ENCODE data around the gene TCF12.

The TCF12 gene

GRCh38 chr15:57165992-57166391 is 247.5 kb downstream of the TCF12 start:
- DNase-seq (ENCODE audit: low read depth, low spot score) = no peak

GRCh38 chr15:57167821-57168395 is 249.5 kb downstream of the TCF12 start:
- DNase-seq (ENCODE audit: low read depth, low spot score) = no peak

- DNase-seq (ENCODE audit: low read depth, low spot score) = no peak
These were observed 251.2 kb downstream of the TCF12 start for GRCh38 chr15:57169643-57170042.

- DNase-seq (ENCODE audit: low read depth, low spot score) = no peak
These were observed 253.0 kb downstream of the TCF12 start for GRCh38 chr15:57171426-57171825.

GRCh38 chr15:57172925-57173324 is 254.5 kb downstream of the TCF12 start:
- DNase-seq (ENCODE audit: low read depth, low spot score) = no peak

- no peak for DNase-seq (ENCODE audit: low read depth, low spot score)
These were observed 264.6 kb downstream of the TCF12 start for GRCh38 chr15:57183041-57183440.

GRCh38 chr15:57183614-57184344 is 265.3 kb downstream of the TCF12 start:
- no peak for DNase-seq (ENCODE audit: low read depth, low spot score)

- DNase-seq (ENCODE audit: low read depth, low spot score) = no peak
These were observed 266.1 kb downstream of the TCF12 start for GRCh38 chr15:57184502-57184901.

GRCh38 chr15:57185507-57186074 is 267.1 kb downstream of the TCF12 start:
- DNase-seq (ENCODE audit: low read depth, low spot score) = no peak

GRCh38 chr15:57189466-57189865 is 271.0 kb downstream of the TCF12 start:
- DNase-seq (ENCODE audit: low read depth, low spot score) = no peak

- DNase-seq (ENCODE audit: low read depth, low spot score) = no peak
These were observed 271.8 kb downstream of the TCF12 start for GRCh38 chr15:57190208-57190607.

GRCh38 chr15:57193161-57193560 is 274.7 kb downstream of the TCF12 start:
- DNase-seq (ENCODE audit: low read depth, low spot score) = no peak

GRCh38 chr15:57195326-57195725 is 276.9 kb downstream of the TCF12 start:
- no peak for DNase-seq (ENCODE audit: low read depth, low spot score)

- DNase-seq (ENCODE audit: low read depth, low spot score) = no peak
These were observed 278.4 kb downstream of the TCF12 start for GRCh38 chr15:57196865-57197264.

- no peak for DNase-seq (ENCODE audit: low read depth, low spot score)
These were observed 279.7 kb downstream of the TCF12 start for GRCh38 chr15:57198131-57198530.

GRCh38 chr15:57198654-57199291 is 280.3 kb downstream of the TCF12 start:
- no peak for DNase-seq (ENCODE audit: low read depth, low spot score)

- no peak for DNase-seq (ENCODE audit: low read depth, low spot score)
These were observed 283.1 kb downstream of the TCF12 start for GRCh38 chr15:57201578-57201977.

GRCh38 chr15:57203906-57204305 is 285.5 kb downstream of the TCF12 start:
- no peak for DNase-seq (ENCODE audit: low read depth, low spot score)

- DNase-seq (ENCODE audit: low read depth, low spot score) = no peak
These were observed 286.8 kb downstream of the TCF12 start for GRCh38 chr15:57205027-57205855.

GRCh38 chr15:57205996-57206395 is 287.6 kb downstream of the TCF12 start:
- DNase-seq (ENCODE audit: low read depth, low spot score) = no peak

- DNase-seq (ENCODE audit: low read depth, low spot score) = no peak
These were observed 295.4 kb downstream of the TCF12 start for GRCh38 chr15:57213862-57214261.

- DNase-seq (ENCODE audit: low read depth, low spot score) = no peak
These were observed 296.9 kb downstream of the TCF12 start for GRCh38 chr15:57215326-57215725.
